Liver (tissue), 9 donors: ENCODE results near the gene PEX14. TPM values are rescaled to one million over a fixed set of nuclear protein-coding genes. Genes with fewer than 3 reads are reported as not detected.

Source experiments
- DNase-seq: peaks from one replicate; pipeline ENCODE4 v3.0.0-alpha.2; 2017; ENCODE audit warnings: low spot score
- H3K27ac ChIP-seq, 2 donors: one replicate each; pipeline ENCODE4 v1.7.0; 2013; ENCODE audit warnings: inconsistent platforms in 2 of 2, low read length in 2 of 2, control low read depth in 1 of 2, low read depth in 1 of 2, mild to moderate bottlenecking in 1 of 2
- H3K27me3 ChIP-seq, 4 donors: one replicate each; pipeline versions ENCODE4 v1.6.1 to v1.7.0; 2013; ENCODE audit warnings: low read length in 3 of 4, inconsistent platforms in 1 of 4, mild to moderate bottlenecking in 1 of 4, moderate library complexity in 1 of 4; ENCODE audit not compliant: control insufficient read depth in 4 of 4, insufficient read depth in 4 of 4
- H3K36me3 ChIP-seq, 4 donors: one replicate each; pipeline versions ENCODE4 v1.6.1 to v1.7.0; 2013; ENCODE audit warnings: low read length in 3 of 4, mild to moderate bottlenecking in 3 of 4, low read depth in 1 of 4, moderate library complexity in 1 of 4; ENCODE audit not compliant: control insufficient read depth in 4 of 4, insufficient read depth in 3 of 4
- H3K4me1 ChIP-seq, 4 donors: one replicate each; pipeline versions ENCODE4 v1.6.1 to v1.7.0; 2013; ENCODE audit warnings: low read length in 3 of 4, mild to moderate bottlenecking in 3 of 4, moderate library complexity in 1 of 4; ENCODE audit not compliant: control insufficient read depth in 4 of 4, insufficient read depth in 4 of 4
- H3K4me3 ChIP-seq, 3 donors: one replicate each; pipeline versions ENCODE4 v1.6.1 to v1.7.0; 2013; ENCODE audit warnings: low read length in 3 of 3, control low read depth in 1 of 3, low read depth in 1 of 3, mild to moderate bottlenecking in 1 of 3
- H3K9ac ChIP-seq, 2 donors: one replicate each; pipeline ENCODE4 v1.7.0; 2013; ENCODE audit warnings: low read length in 2 of 2, mild to moderate bottlenecking in 2 of 2, moderate library complexity in 2 of 2, control low read depth in 1 of 2, low read depth in 1 of 2
- H3K9me3 ChIP-seq, 4 donors: one replicate each; pipeline versions ENCODE4 v1.6.1 to v1.7.0; 2013; ENCODE audit warnings: low read length in 3 of 4; ENCODE audit not compliant: control insufficient read depth in 4 of 4
- EGR1 ChIP-seq, 2 donors: IDR thresholded peaks; 2 replicates each; pipeline ENCODE4 v1.6.1; 2016 to 2018; ENCODE audit warnings: antibody characterized with exemption in 2 of 2, low read depth in 2 of 2
- FOXA1 ChIP-seq: IDR thresholded peaks from 2 replicates; pipeline ENCODE4 v1.6.1; 2016; ENCODE audit warnings: antibody characterized with exemption
- FOXA2 ChIP-seq: IDR thresholded peaks from 2 replicates; pipeline ENCODE4 v1.6.1; 2016; ENCODE audit warnings: antibody characterized with exemption
- GABPA ChIP-seq, 2 donors: IDR thresholded peaks in 1 of 2; conservative IDR thresholded peaks in 1 of 2; 2 replicates each; pipeline ENCODE4 v1.6.1; 2016; ENCODE audit warnings: antibody characterized with exemption in 2 of 2, mild to moderate bottlenecking in 1 of 2, moderate library complexity in 1 of 2
- HNF4A ChIP-seq, 2 donors: conservative IDR thresholded peaks; 2 replicates each; pipeline ENCODE4 v1.6.1; 2016; ENCODE audit warnings: antibody characterized with exemption in 2 of 2, mild to moderate bottlenecking in 2 of 2
- HNF4G ChIP-seq: IDR thresholded peaks from 2 replicates; pipeline ENCODE4 v1.6.1; 2016; ENCODE audit warnings: antibody characterized with exemption
- JUND ChIP-seq, 2 donors: IDR thresholded peaks; 2 replicates each; pipeline ENCODE4 v1.6.1; 2016; ENCODE audit warnings: antibody characterized with exemption in 2 of 2
- NR2F2 ChIP-seq: IDR thresholded peaks from 2 replicates; pipeline ENCODE4 v1.6.1; 2016; ENCODE audit warnings: antibody characterized with exemption
- RAD21 ChIP-seq, 2 donors: IDR thresholded peaks; 2 replicates each; pipeline ENCODE4 v1.6.1; 2016; ENCODE audit warnings: antibody characterized with exemption in 2 of 2, mild to moderate bottlenecking in 2 of 2
- RXRA ChIP-seq, 2 donors: IDR thresholded peaks; 2 replicates each; pipeline ENCODE4 v1.6.1; 2017 to 2018; ENCODE audit warnings: antibody characterized with exemption in 2 of 2, mild to moderate bottlenecking in 1 of 2
- SP1 ChIP-seq: IDR thresholded peaks from 2 replicates; pipeline ENCODE4 v1.6.1; 2018; ENCODE audit warnings: antibody characterized with exemption, mild to moderate bottlenecking
- YY1 ChIP-seq: IDR thresholded peaks from 2 replicates; pipeline ENCODE4 v1.6.1; 2016; ENCODE audit warnings: antibody characterized with exemption, mild to moderate bottlenecking
- WGBS: extraction: QIAGEN DNeasy Blood & Tissue Kit; methylation state at CpG from one replicate; pipeline ENCODE4 v1.1.7; 2013; 5-methylcytosine and 5-hydroxymethylcytosine counted together
- polyA plus RNA-seq, 2 donors: library from polyadenylated mRNA; stranded (reverse) in 1 of 2; unstranded in 1 of 2; fragments of 200-250 nt in 1 of 2; fragments of >200 nt in 1 of 2; fragmentation: Nextera tagmentation in 1 of 2; extraction: Ambion mirVana in 1 of 2; gene quantifications; one replicate each; pipeline versions ENCODE4 v1.2.1 to v1.2.3, GENCODE V29; 2013 to 2015
- total RNA-seq, 2 donors: library from RNA; depleted of rRNA; stranded (reverse); fragments of >200 nt; gene quantifications; one replicate each; pipeline ENCODE4 v1.2.3, GENCODE V29; 2014
- TF ChIP-seq, protein P1 (sequence below): IDR thresholded peaks from 2 replicates; pipeline ENCODE4 v1.6.1; 2016; ENCODE audit warnings: antibody characterized with exemption, mild to moderate bottlenecking
- TF ChIP-seq, protein P2 (sequence below): IDR thresholded peaks from 2 replicates; pipeline ENCODE4 v1.6.1; 2016; ENCODE audit warnings: antibody characterized with exemption
- TF ChIP-seq, protein P3 (sequence below): fragments of 150-350 bp; IDR thresholded peaks from 2 replicates; pipeline ENCODE4 v1.5.1; 2017; ENCODE audit warnings: improper control_type of control experiment, low read depth, low read length; ENCODE audit not compliant: missing input control
- TF ChIP-seq, protein P4 (sequence below): IDR thresholded peaks from 2 replicates; pipeline ENCODE4 v1.6.1; 2016; ENCODE audit warnings: antibody characterized with exemption
- TF ChIP-seq, protein P5 (sequence below): IDR thresholded peaks from 2 replicates; pipeline ENCODE4 v1.6.1; 2016; ENCODE audit warnings: antibody characterized with exemption
- donor health status: healthy.
- donor health status: healthy.
- donor health status: healthy.
- donor health status: healthy.
- donor health status: healthy.

Gene PEX14
- total and polyA plus RNA-seq, 4 donors, result 7.1 to 16.1 (median 11.7) TPM

DNA sequence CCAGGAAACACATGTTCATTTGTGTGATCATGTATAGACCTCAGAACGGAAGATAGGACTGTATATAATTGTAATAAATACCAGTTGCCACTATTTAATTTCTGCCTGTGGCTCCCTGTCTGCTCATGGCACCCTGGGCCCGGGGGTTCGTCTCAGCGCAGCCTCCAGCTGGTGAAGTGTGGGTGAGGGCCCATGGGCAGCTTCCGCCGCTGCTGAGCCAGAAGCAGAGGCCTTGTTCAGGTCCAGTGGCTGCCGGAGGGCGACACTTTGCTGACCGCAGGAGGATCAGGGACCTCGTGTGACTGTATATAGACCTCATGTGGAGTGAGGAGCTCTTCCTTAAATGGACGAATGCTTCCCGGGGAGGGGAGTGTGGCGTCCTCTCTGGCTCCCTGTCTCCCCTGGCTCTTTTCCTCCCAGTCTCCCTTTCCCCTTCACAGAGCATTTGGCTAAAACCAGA, 155.9 kb downstream of the PEX14 start:
- no peak for TF ChIP-seq JUND (IDR thresholded peaks at IDR 0.05)
- WGBS, result 93% methylated on average over 13 of the region's 13 CpGs
- Histone ChIP-seq H3K9me3 (no peaks in the 10 kb centered on the region), H3K9ac (no peak overlapping the region), H3K36me3 (peaks cover 0 to 15% (median 2%) of the 10 kb centered on the region in 4 donors), H3K4me3 (no peak overlapping the region), H3K4me1 (peaks cover 11 to 38% (median 15%) of the 10 kb centered on the region in 4 donors), H3K27me3 (no peaks in the 10 kb centered on the region), H3K27ac (no peak overlapping the region)
- no peak for DNase-seq

DNA sequence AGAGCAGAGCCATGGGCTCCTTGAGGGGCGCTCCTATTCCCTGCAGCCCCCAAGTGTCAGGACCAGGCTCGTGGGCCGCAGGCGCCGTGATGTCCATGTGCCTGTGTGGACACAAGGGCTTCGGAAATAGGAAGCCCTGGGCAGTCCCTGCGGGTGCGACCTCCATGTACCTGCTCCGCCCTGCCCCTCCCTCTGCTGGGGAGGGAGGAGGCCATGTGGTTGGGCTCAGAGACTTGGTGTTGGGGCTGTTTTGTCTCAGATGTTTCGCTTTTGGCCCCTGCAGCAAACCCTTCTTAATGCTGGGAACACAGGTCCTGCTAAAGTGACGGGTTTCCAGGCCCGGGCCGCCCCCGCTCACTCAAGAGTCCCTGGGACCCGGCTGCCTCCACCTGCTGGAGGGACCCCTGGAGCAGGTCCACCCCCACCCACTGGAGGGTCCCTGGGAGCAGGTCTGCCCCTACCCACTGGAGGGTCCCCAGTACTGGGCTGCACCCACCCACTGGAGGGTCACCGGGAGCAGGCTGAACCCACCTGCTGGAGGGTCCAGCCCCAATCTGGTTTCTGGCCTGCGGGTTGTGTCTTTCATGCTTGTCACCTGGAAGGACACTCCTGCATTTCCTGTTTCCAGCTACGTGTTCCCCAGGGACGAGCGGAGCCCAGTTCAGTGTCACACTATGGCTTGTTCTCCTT, 156.5 kb downstream of the PEX14 start:
- no peaks in the 10 kb centered on the region for H3K9me3 ChIP-seq
- H3K27ac ChIP-seq, result no peak overlapping the region
- H3K27me3 ChIP-seq, result no peaks in the 10 kb centered on the region
- TF ChIP-seq RXRA (IDR thresholded peaks at IDR 0.05) (no peak), HNF4A (conservative IDR thresholded peaks at IDR 0.05) (no peak), YY1 (no peak), RAD21 (IDR thresholded peaks at IDR 0.05) (no peak), GABPA (IDR thresholded peaks at IDR 0.05 in 1 of 2, conservative IDR thresholded peaks at IDR 0.05 in 1 of 2) (no peak), JUND (IDR thresholded peaks at IDR 0.05) (no peak), FOXA1 (no peak), EGR1 (IDR thresholded peaks at IDR 0.05; ENCODE audit: low read depth in 2 of 2) (no peak), SP1 (no peak), FOXA2 (no peak), NR2F2 (no peak), HNF4G (no peak)
- TF ChIP-seq, protein P1, sequence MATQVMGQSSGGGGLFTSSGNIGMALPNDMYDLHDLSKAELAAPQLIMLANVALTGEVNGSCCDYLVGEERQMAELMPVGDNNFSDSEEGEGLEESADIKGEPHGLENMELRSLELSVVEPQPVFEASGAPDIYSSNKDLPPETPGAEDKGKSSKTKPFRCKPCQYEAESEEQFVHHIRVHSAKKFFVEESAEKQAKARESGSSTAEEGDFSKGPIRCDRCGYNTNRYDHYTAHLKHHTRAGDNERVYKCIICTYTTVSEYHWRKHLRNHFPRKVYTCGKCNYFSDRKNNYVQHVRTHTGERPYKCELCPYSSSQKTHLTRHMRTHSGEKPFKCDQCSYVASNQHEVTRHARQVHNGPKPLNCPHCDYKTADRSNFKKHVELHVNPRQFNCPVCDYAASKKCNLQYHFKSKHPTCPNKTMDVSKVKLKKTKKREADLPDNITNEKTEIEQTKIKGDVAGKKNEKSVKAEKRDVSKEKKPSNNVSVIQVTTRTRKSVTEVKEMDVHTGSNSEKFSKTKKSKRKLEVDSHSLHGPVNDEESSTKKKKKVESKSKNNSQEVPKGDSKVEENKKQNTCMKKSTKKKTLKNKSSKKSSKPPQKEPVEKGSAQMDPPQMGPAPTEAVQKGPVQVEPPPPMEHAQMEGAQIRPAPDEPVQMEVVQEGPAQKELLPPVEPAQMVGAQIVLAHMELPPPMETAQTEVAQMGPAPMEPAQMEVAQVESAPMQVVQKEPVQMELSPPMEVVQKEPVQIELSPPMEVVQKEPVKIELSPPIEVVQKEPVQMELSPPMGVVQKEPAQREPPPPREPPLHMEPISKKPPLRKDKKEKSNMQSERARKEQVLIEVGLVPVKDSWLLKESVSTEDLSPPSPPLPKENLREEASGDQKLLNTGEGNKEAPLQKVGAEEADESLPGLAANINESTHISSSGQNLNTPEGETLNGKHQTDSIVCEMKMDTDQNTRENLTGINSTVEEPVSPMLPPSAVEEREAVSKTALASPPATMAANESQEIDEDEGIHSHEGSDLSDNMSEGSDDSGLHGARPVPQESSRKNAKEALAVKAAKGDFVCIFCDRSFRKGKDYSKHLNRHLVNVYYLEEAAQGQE, result no peak
- TF ChIP-seq, protein P2, sequence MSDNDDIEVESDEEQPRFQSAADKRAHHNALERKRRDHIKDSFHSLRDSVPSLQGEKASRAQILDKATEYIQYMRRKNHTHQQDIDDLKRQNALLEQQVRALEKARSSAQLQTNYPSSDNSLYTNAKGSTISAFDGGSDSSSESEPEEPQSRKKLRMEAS, result no peak
- TF ChIP-seq, protein P3, sequence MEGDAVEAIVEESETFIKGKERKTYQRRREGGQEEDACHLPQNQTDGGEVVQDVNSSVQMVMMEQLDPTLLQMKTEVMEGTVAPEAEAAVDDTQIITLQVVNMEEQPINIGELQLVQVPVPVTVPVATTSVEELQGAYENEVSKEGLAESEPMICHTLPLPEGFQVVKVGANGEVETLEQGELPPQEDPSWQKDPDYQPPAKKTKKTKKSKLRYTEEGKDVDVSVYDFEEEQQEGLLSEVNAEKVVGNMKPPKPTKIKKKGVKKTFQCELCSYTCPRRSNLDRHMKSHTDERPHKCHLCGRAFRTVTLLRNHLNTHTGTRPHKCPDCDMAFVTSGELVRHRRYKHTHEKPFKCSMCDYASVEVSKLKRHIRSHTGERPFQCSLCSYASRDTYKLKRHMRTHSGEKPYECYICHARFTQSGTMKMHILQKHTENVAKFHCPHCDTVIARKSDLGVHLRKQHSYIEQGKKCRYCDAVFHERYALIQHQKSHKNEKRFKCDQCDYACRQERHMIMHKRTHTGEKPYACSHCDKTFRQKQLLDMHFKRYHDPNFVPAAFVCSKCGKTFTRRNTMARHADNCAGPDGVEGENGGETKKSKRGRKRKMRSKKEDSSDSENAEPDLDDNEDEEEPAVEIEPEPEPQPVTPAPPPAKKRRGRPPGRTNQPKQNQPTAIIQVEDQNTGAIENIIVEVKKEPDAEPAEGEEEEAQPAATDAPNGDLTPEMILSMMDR, result no peak
- TF ChIP-seq, protein P4, sequence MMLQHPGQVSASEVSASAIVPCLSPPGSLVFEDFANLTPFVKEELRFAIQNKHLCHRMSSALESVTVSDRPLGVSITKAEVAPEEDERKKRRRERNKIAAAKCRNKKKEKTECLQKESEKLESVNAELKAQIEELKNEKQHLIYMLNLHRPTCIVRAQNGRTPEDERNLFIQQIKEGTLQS, result no peak
- TF ChIP-seq, protein P5, sequence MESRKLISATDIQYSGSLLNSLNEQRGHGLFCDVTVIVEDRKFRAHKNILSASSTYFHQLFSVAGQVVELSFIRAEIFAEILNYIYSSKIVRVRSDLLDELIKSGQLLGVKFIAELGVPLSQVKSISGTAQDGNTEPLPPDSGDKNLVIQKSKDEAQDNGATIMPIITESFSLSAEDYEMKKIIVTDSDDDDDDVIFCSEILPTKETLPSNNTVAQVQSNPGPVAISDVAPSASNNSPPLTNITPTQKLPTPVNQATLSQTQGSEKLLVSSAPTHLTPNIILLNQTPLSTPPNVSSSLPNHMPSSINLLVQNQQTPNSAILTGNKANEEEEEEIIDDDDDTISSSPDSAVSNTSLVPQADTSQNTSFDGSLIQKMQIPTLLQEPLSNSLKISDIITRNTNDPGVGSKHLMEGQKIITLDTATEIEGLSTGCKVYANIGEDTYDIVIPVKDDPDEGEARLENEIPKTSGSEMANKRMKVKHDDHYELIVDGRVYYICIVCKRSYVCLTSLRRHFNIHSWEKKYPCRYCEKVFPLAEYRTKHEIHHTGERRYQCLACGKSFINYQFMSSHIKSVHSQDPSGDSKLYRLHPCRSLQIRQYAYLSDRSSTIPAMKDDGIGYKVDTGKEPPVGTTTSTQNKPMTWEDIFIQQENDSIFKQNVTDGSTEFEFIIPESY, result no peak
- peaks cover 11 to 36% (median 15%) of the 10 kb centered on the region in 4 donors for H3K4me1 ChIP-seq
- H3K36me3 ChIP-seq, result peaks cover 0 to 15% (median 2%) of the 10 kb centered on the region in 4 donors
- H3K9ac ChIP-seq, result no peak overlapping the region
- 95% methylated on average over 20 of the region's 20 CpGs for WGBS
- no peak overlapping the region for H3K4me3 ChIP-seq
- no peak for DNase-seq
